NCI-H2029 treated with DMSO at 0.1 percent for 48 hours (cell line): ENCODE data around the gene LHFPL3.
"Not testable (repeated sequence)": the region's sequence is repeated elsewhere in the genome, so short reads cannot be mapped to it uniquely, and the experiment has no call there.

Experiments used
- DNase-seq: peaks from one replicate; lab custom pipeline; 2025; lab: John Stamatoyannopoulos, UW

Gene LHFPL3

DNA sequence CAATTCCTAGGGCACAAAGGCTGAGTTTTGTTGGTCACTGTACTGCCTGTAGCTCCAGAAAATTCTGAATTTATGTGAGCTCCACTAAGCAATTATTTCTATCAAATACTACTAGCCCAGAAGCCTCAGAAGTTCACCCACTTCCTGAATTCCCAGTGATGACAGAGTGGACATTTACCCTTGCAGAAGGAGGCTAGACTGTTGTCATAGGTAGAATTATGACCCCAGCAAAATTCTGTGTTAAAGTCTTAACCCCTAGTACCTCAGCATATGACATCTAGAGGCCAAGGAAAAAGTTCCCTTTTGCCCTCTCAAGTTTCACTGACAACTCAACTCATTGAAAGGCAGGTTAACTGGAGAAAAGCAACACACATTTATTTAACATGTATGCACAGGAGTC lies 606.9 kb downstream of the LHFPL3 start:
- no peak for DNase-seq

DNA sequence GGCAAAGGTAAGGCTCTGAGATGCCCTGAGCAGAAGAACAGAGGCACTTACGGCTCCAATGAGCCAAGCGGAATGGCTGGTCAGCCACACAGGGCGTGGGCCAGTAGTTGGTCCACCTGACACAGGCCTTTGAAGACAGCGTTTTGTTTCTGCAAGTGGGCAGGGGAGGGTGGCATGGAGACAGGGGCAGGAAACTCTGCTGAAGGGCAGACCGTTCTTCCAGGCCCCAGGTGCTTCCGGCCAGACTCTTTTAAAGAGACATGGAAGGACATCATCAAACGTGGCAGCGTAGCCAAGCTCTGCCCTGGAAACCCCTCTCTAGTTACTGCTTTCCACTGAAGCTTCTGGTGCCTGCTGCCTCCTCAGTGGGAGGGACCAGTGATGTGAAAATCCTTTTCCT lies 608.1 kb downstream of the LHFPL3 start:
- no peak for DNase-seq

DNA sequence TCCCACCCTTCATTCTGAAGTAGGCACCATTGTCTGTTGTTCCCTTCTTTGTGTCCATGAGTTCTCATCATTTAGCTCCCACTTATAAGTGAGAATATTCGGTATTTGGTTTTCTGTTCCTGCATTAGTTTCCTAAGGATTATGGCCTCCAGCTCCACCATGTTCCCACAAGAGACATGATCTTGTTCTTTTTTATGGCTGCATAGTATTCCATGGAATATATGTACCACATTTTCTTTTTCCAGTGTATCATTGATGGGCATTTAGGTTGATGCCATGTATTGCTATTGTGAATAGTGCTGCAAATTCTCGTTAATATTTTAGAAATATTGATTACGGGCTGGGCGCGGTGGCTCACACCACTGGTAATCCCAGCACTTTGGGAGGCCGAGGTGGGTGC lies 609.1 kb downstream of the LHFPL3 start:
- DNase-seq, result not testable (repeated sequence)

DNA sequence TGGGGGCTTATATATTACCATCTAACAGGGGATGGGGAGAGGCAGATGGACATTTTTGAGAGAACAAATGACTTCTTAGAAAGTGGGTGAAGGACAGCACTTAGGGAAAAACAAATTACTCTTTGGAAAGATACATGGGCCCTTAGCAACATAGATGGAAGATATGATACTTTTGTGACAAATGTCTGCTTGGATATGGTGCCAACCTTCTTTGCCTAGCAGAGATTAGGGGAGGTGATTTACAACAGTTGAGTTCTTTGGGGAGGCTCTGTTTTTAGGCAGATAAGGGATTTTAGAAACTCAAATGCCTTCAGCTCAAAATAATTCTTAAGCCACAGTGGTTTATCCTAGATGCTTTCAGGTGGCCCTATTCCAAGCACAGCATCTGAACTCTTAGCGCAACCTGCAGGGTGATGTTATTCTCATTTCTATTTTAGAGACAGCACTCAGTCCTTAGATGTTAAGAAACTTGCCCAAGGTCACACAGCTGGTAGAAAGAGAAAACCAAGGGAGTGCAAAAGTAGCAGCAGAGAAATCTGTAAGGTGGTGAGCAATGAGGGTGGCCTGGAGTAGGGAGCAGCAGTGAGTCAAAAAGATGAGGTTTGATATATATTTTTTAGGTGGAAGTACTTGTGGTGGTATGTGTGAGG lies 610.5 kb downstream of the LHFPL3 start:
- DNase-seq, result no peak

DNA sequence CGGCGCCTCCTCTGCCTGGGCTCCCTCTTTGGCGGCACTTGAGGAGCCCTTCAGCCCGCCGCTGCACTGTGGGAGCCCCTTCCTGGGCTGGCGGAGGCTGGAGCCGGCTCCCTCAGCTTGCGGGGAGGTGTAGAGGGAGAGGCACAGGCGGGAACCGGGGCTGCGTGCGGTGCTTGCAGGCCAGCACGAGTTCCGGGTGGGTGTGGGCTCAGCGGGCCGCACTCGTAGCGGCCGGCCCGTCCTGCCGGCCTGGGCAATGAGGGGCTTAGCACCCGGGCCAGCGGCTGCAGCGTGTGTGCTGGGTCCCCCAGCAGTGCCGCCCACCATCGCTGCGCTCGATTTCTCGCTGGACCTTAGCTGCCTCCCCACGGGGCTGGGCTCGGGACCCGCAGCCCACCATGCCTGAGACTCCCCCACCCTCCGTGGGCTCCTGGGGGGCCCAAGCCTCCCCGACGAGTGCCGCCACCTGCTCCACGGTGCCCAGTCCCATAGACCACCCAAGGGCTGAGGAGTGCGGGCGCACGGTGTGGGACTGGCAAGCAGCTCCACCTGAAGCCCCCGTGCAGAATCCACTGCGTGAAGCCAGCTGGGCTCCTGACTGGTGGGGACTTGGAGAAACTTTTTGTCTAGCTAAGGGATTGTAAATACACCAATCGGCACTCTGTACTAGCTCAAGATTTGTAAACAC lies 611.8 kb downstream of the LHFPL3 start:
- DNase-seq, result no peak

DNA sequence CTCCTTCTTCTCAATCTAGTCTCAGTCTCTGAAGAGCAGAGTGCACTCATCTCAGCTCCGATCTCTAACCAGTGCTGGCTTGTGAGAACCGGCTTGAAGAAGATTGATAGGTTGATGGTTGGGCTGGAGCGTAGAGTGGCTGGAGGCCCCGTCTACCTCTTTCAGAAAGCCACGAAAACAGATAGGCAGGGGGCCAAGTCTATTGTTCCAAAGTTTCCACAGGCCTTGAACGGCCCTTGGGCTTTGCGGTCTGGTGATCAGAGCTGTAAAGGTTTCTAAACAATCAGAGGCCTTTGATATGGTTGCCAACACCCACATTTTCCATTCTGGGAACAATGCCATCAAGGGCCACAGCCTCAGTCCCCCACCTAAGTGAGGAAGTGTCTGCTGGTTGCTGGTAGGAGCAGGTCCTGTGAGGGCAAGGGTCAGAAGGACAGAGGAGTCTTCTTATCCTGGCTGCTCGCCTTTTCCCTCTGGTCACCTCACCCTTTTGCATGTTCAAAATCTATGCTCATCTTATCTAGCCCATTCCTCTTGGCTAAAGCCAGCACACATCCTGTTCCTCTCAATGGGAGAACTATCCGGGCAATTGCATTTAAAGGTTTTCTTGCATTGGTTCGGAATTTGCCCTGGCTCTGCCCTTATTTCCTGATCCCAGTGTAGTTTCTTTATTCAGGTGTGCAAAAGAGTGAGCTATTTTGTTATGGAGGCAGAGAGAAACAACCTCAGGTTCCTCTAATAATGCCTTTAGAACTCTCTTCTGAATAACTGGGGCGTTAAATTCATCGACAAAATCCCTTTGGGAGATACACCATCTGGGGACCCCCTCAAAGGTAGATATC lies 615.3 kb downstream of the LHFPL3 start:
- DNase-seq, result peak; percentile 98

DNA sequence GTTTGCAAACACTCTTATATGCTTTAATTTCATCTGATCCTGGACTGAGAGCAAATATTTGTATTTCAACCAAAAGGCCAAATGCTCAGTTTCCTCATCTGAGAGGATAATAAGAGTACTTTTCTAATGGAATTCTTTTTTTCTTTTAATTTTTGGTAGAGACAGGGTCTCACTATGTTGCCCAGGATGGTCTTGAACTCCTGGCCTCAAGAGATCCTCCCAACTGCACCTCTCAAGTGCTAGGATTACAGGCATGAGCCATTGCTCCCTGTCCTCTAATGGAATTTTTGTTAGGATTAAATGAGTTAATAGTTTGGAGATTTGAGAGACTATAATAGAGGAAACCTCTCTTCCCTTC lies 617.2 kb downstream of the LHFPL3 start:
- DNase-seq, result no peak

DNA sequence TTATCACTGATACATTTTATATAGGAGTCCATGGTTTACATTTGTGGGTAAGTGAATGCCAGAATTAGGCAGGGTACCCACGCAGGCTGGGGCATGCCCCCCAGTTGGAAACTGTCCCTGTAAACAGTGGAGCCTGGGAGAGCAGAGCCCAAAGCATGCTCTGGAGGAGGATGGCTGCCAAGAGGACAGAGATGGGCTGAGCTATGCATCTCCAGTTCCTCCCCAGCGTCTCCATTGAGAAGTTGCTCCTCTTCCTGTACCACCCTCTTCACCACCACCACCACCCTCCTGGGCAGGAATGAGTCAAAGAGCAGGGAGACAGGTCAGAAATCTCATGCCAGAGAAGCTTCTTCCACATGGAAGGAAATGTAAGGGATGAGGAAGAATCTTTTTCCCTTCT lies 617.9 kb downstream of the LHFPL3 start:
- DNase-seq, result no peak

DNA sequence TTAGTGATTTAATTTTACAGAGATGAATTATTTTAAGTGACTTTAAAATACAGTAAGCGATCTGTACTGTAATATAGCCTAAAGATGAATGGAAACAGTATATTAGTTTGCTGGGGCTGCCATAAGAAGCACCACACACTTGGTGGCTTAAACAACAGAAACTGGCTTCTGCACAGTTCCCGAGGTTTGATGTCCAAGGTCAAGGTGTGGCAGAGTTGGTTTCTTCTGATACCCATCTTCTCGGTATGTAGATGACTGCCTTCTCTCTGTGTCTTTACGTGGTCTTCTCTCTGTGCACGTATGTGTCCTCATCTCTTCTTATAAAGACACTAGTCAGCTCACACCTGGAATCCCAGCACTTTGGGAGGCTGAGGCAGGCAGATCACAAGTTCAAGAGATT lies 621.6 kb downstream of the LHFPL3 start:
- no peak for DNase-seq

DNA sequence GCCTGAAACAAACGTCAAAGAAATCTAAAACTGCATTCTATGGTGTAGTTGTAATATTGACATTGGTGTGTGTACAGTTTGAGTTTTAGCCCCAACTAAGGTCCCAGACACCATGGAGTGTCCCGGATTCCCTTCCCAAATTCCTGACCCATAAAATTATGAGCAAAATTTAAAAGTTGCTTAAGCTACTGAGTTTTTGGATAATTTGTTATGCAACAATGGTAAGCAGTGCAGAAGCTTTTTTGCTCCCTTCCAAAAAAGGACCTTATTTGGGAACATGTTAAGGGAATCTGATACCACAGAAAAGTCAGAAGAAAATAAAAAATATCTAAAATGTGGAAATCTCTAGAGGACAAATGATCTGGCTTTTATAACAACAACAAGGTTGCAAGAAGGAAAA lies 622.4 kb downstream of the LHFPL3 start:
- DNase-seq, result no peak

DNA sequence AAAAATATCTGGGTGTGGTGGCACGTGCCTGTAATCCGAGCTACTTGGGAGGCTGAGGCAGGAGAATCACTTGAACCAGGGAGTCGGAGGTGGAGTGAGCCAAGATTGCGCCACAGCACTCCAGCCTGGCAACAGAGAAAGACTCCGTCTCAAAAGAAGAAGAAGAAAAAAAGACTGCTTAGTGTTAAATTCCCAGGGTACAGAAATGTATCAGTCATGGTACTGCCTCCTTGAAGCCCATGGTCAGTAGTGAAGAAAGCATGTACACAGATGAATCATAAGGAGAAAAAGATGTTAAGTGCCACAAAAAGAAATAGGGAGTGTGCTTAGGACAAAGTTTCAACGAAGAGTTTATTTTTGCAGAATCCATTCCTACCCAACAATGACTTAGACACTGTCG lies 623.1 kb downstream of the LHFPL3 start:
- DNase-seq, result no peak

DNA sequence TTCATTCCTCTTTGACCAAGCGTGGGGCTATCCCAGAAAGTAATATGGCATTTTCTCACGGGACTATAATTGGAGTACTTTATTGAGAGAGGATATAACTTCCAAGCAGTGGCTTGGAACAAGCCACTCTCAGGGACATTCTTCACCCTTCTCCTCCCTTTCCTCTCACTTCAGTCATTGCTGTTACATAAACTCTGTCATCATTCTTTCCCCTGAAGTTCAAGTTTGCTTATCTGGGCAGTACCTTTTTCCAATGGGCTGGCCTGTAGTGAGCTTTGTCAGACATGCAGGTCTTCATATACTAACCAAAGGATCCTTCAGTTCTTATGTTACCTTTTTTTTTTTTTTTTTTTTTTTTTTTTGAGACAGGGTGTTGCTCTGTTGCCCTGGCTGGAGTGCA lies 626.9 kb downstream of the LHFPL3 start:
- DNase-seq, result no peak
